Kidney (tissue), 14 donors: ENCODE data around the gene ACOX3. TPM values are rescaled to one million over a fixed set of nuclear protein-coding genes. Genes with fewer than 3 reads are reported as not detected.
A peak's percentile ranks its signal among the peaks of the same experiment; 100 is the strongest.
"Not testable (repeated sequence)": the region's sequence is repeated elsewhere in the genome, so short reads cannot be mapped to it uniquely, and the experiment has no call there.

ENCODE experiments used
- DNase-seq, 5 donors: peaks; one replicate each; pipeline ENCODE4 v3.0.0-alpha.2; 2013 to 2020
- FAIRE-seq: peaks from 2 replicates; lab custom pipeline; 2012; peaks lifted over from hg19 to GRCh38; lab: Jason Lieb, UNC
- H3K27ac ChIP-seq, 2 donors: one replicate each; pipeline ENCODE4 v1.7.0; 2013; ENCODE audit warnings: low read depth in 2 of 2, low read length in 2 of 2, inconsistent platforms in 1 of 2
- H3K27me3 ChIP-seq: one replicate; pipeline ENCODE4 v1.7.1; 2013; ENCODE audit warnings: low read length, inconsistent platforms; ENCODE audit not compliant: control insufficient read depth, insufficient read depth
- H3K36me3 ChIP-seq, 3 donors: one replicate each; pipeline versions ENCODE4 v1.7.0 to v1.7.1; 2013; ENCODE audit warnings: low read length in 3 of 3, control low read depth in 1 of 3, inconsistent platforms in 1 of 3; ENCODE audit not compliant: insufficient read depth in 3 of 3, control insufficient read depth in 2 of 3
- H3K4me1 ChIP-seq, 3 donors: one replicate each; pipeline versions ENCODE4 v1.7.0 to v1.7.1; 2013; ENCODE audit warnings: low read length in 3 of 3, inconsistent platforms in 1 of 3, low read depth in 1 of 3; ENCODE audit not compliant: control insufficient read depth in 2 of 3, insufficient read depth in 2 of 3
- H3K4me3 ChIP-seq, 3 donors: one replicate each; pipeline versions ENCODE4 v1.7.0 to v1.8.1; 2013; ENCODE audit warnings: low read length in 3 of 3, control low read depth in 1 of 3, inconsistent platforms in 1 of 3
- H3K9ac ChIP-seq, 3 donors: one replicate each; pipeline versions ENCODE4 v1.7.0 to v1.7.1; 2013; ENCODE audit warnings: low read length in 3 of 3, control low read depth in 1 of 3, inconsistent platforms in 1 of 3
- H3K9me3 ChIP-seq, 3 donors: one replicate each; pipeline versions ENCODE4 v1.7.0 to v1.7.1; 2013; ENCODE audit warnings: low read length in 3 of 3, control low read depth in 1 of 3, inconsistent platforms in 1 of 3; ENCODE audit not compliant: control insufficient read depth in 2 of 3, insufficient read depth in 1 of 3
- intact Hi-C: fragments of 100-400 bp; cut with DNase I; formaldehyde crosslinking; loops from one replicate; pipeline ENCODE4 v1.11.1; 2022
- polyA plus RNA-seq: library from polyadenylated mRNA; stranded (reverse); fragments of 350-450 nt; fragmentation: Illumina TruSeq; extraction: RNeasy Lipid Tissue Mini Kit (QIAGEN cat#74804); gene quantifications from one replicate; pipeline ENCODE4 v1.2.3, GENCODE V29; 2014; ENCODE audit warnings: low read depth, low replicate concordance; ENCODE audit not compliant: insufficient read depth
- total RNA-seq: library from RNA; stranded (reverse); fragmentation: NEBNext Ultra II Directional; extraction: Animal tissue kit (Norgen Biotek cat#: 25700); gene quantifications from one replicate; pipeline ENCODE4 v1.2.1, GENCODE V29; 2021
- TF ChIP-seq, protein P1 (sequence below): IDR thresholded peaks from 3 replicates; pipeline ENCODE4 v1.5.1; 2012; ENCODE audit warnings: mild to moderate bottlenecking, moderate library complexity, borderline replicate concordance; ENCODE audit not compliant: insufficient read depth; ENCODE audit errors: extremely low read depth
- donor health status: control.
- donor health status: control.
- donor health status: control.
- donor health status: control.
- donor health status: control.
- donor health status: DM: yes; HTN: yes; CAD: no.
- donor health status: Normal renal cell carcinoma (clear cell type).

The ACOX3 gene
- total and polyA plus RNA-seq, 2 donors from 2014 or later = 10.1 to 21.7 TPM

DNA sequence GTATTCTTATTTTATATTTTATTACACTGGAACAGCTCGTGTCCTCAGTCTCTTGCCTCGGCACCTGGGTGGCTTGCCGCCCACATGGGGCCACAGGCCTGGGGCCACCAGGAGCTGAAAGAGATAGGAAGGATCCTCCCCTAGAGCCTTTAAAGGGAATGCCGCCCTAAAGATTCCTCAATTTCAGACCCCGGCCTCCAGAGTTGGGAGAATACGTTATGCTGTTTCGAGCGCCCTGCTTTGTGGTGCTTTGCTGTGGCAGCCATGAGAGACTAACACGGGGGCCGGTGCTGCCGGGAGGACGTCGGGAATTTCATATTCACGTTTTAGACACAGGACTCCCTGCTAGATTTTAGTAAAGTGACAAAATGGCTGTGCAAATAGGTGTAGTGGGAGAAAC, 33.2 kb downstream of the ACOX3 start:
- FAIRE-seq (no peak), DNase-seq (no peak)
- intact Hi-C loops = loop anchor here (10.0 kb wide), 1 partner anchor 163 kb away; no protein-coding TSS in a partner anchor
- no peak overlapping the region for H3K27ac ChIP-seq
- no peak overlapping the region for H3K9ac ChIP-seq
- H3K27me3 ChIP-seq = no peaks in the 10 kb centered on the region
- no peaks in the 10 kb centered on the region for H3K9me3 ChIP-seq
- peaks cover 2 to 30% (median 9%) of the 10 kb centered on the region in 3 donors for H3K36me3 ChIP-seq
- H3K4me1 ChIP-seq = peaks cover 0 to 3% (median 0%) of the 10 kb centered on the region in 3 donors
- H3K4me3 ChIP-seq = no peak overlapping the region
- TF ChIP-seq, protein P1, sequence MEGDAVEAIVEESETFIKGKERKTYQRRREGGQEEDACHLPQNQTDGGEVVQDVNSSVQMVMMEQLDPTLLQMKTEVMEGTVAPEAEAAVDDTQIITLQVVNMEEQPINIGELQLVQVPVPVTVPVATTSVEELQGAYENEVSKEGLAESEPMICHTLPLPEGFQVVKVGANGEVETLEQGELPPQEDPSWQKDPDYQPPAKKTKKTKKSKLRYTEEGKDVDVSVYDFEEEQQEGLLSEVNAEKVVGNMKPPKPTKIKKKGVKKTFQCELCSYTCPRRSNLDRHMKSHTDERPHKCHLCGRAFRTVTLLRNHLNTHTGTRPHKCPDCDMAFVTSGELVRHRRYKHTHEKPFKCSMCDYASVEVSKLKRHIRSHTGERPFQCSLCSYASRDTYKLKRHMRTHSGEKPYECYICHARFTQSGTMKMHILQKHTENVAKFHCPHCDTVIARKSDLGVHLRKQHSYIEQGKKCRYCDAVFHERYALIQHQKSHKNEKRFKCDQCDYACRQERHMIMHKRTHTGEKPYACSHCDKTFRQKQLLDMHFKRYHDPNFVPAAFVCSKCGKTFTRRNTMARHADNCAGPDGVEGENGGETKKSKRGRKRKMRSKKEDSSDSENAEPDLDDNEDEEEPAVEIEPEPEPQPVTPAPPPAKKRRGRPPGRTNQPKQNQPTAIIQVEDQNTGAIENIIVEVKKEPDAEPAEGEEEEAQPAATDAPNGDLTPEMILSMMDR = no peak

DNA sequence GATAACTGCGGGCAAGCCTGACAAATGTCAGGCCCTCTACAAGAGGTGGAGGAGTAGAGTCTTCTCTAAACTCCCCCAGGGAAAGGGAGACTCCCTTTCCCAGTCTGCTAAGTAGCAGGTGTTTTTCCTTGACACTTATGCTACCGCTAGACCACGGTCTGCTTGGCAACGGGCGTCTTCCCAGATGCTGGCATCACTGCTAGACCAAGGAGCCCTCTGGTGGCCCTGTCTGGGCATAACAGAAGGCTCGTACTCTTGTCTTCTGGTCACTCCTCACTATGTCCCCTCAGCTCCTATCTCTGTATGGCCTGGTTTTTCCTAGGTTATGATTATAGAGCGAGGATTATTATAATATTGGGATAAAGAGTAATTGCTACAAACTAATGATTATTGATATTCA, 33.6 kb downstream of the ACOX3 start:
- H3K36me3 ChIP-seq = peaks cover 2 to 30% (median 8%) of the 10 kb centered on the region in 3 donors
- H3K4me1 ChIP-seq, H3K4me3 ChIP-seq, H3K9me3 ChIP-seq, FAIRE-seq, H3K27me3 ChIP-seq, H3K27ac ChIP-seq, DNase-seq, H3K9ac ChIP-seq: not testable (repeated sequence)
- intact Hi-C loops = loop anchor here (10.0 kb wide), 1 partner anchor 162 kb away; no protein-coding TSS in a partner anchor
- TF ChIP-seq, protein P1 = peak; percentile 32

DNA sequence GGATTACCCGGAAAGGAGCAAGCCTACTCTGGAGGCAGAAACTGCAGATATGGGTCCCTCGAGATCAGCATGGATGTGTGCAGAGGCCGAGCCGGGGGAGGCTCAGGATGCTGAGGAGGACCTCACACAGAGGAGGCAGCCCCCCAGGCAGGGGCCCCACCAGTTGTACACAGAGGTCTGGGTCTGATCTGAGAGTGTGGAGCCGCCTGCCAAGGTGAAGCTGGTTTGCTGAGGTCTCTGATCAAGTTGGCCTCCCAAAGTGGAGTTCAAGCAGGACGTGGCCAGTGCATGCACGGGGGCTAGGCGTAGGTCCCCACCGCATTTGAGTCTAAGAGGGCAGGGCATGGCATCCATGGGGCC, 35.0 kb downstream of the ACOX3 start:
- DNase-seq = no peak
- Histone ChIP-seq H3K27ac (no peak overlapping the region), H3K27me3 (no peaks in the 10 kb centered on the region), H3K4me3 (no peak overlapping the region), H3K36me3 (peaks cover 2 to 30% (median 8%) of the 10 kb centered on the region in 3 donors), H3K9me3 (no peaks in the 10 kb centered on the region), H3K9ac (no peak overlapping the region), H3K4me1 (peaks cover 0 to 11% (median 0%) of the 10 kb centered on the region in 3 donors)
- TF ChIP-seq, protein P1 = no peak
- FAIRE-seq = no peak
- intact Hi-C loops = loop anchor here (10.0 kb wide), 1 partner anchor 161 kb away; no protein-coding TSS in a partner anchor
